ENCODE data around the gene FMN1. TPM values are rescaled to one million over a fixed set of nuclear protein-coding genes. Genes with fewer than 3 reads are reported as not detected.

The FMN1 gene
- total RNA-seq, 1 experiment from 2014 or later, result 25.8 TPM

- H3K79me2 ChIP-seq (ENCODE audit: low read depth), result no peaks in the 10 kb centered on the region
- no peak overlapping the region for H2AFZ ChIP-seq
- peaks cover 24% of the 10 kb centered on the region for H3F3A ChIP-seq (ENCODE audit: insufficient read depth, low read depth)
- no peaks in the 10 kb centered on the region for H3K9me2 ChIP-seq (ENCODE audit: insufficient read depth)
- peaks cover 6% of the 10 kb centered on the region; the same call in 1 of the 2 replicates for H3K36me3 ChIP-seq (ENCODE audit: low read depth)
- POLR2A ChIA-PET (ENCODE audit: unreplicated experiment), result interaction anchor here (0.5 kb wide), 1 partner anchor 1328 kb away, joined by 4 read pairs; no protein-coding TSS in a partner anchor
- H4K20me1 ChIP-seq (ENCODE audit: insufficient read depth), result no peaks in the 10 kb centered on the region
- H3K4me2 ChIP-seq, result no peak overlapping the region
- no peaks in the 10 kb centered on the region for H3K27me3 ChIP-seq (ENCODE audit: insufficient read depth, low read depth)
- no peak for DNase-seq
- H3K27ac ChIP-seq, result no peak overlapping the region
- no peak overlapping the region for H3K4me3 ChIP-seq
- TF ChIP-seq CTCF (conservative IDR thresholded peaks at IDR 0.05), result no peak
- TF ChIP-seq EZH2 (IDR thresholded peaks at IDR 0.05; ENCODE audit: low read depth), result no peak
- peaks cover 2% of the 10 kb centered on the region; the same call in 1 of the 2 replicates for H3K9me3 ChIP-seq (ENCODE audit: insufficient read depth, low read depth)
- H3K4me1 ChIP-seq (replicated peaks; ENCODE audit: insufficient read depth), result peaks cover 27% of the 10 kb centered on the region
- intact Hi-C loops (cut with micrococcal nuclease; ENCODE audit: unreplicated experiment), result no loop called here
- CTCF ChIA-PET, result no interaction called here
- BruUV-seq (replicated peaks), result no TSS peak
Observed at GRCh38 chr15:32859251-32859650, 335.3 kb downstream of the FMN1 start.

- no peak for TF ChIP-seq CTCF (conservative IDR thresholded peaks at IDR 0.05)
- TF ChIP-seq EZH2 (IDR thresholded peaks at IDR 0.05; ENCODE audit: low read depth), result no peak
- BruUV-seq (replicated peaks), result no TSS peak
- Histone ChIP-seq H3K27ac (peak overlapping the region; percentile 82; the same call in 1 of the 2 replicates), H3K36me3 (ENCODE audit: low read depth) (peaks cover 12% of the 10 kb centered on the region; the same call in 1 of the 2 replicates), H3F3A (ENCODE audit: insufficient read depth, low read depth) (peaks cover 24% of the 10 kb centered on the region), H3K4me3 (no peak overlapping the region), H3K9me3 (ENCODE audit: insufficient read depth, low read depth) (peaks cover 2% of the 10 kb centered on the region), H2AFZ (no peak overlapping the region), H3K79me2 (ENCODE audit: low read depth) (no peaks in the 10 kb centered on the region), H3K4me1 (replicated peaks; ENCODE audit: insufficient read depth) (peaks cover 36% of the 10 kb centered on the region), H3K4me2 (no peak overlapping the region), H3K27me3 (ENCODE audit: insufficient read depth, low read depth) (no peaks in the 10 kb centered on the region), H3K9me2 (ENCODE audit: insufficient read depth) (no peaks in the 10 kb centered on the region), H4K20me1 (ENCODE audit: insufficient read depth) (no peaks in the 10 kb centered on the region)
- intact Hi-C loops (cut with micrococcal nuclease; ENCODE audit: unreplicated experiment), result no loop called here
- CTCF ChIA-PET, result no interaction called here
- POLR2A ChIA-PET (ENCODE audit: unreplicated experiment), result no interaction called here
- no peak for DNase-seq
Observed at GRCh38 chr15:32857732-32858131, 336.8 kb downstream of the FMN1 start.

GRCh38 chr15:32856753-32857152 lies 337.8 kb downstream of the FMN1 start:
- H3K4me2 ChIP-seq, result peak overlapping the region; percentile 35
- H3K79me2 ChIP-seq (ENCODE audit: low read depth), result no peaks in the 10 kb centered on the region
- no peak for TF ChIP-seq CTCF (conservative IDR thresholded peaks at IDR 0.05)
- no peak for TF ChIP-seq EZH2 (IDR thresholded peaks at IDR 0.05; ENCODE audit: low read depth)
- CTCF ChIA-PET, result interaction anchor here (0.6 kb wide), 1 partner anchor 10 kb away, joined by 3 read pairs; no protein-coding TSS in a partner anchor
- peaks cover 24% of the 10 kb centered on the region for H3F3A ChIP-seq (ENCODE audit: insufficient read depth, low read depth)
- BruUV-seq (replicated peaks), result no TSS peak
- H3K4me3 ChIP-seq, result no peak overlapping the region
- DNase-seq, result no peak
- H3K36me3 ChIP-seq (ENCODE audit: low read depth), result peaks cover 12% of the 10 kb centered on the region; the same call in 1 of the 2 replicates
- H3K4me1 ChIP-seq (replicated peaks; ENCODE audit: insufficient read depth), result peaks cover 43% of the 10 kb centered on the region
- H3K9me3 ChIP-seq (ENCODE audit: insufficient read depth, low read depth), result peaks cover 2% of the 10 kb centered on the region
- H2AFZ ChIP-seq, result no peak overlapping the region
- intact Hi-C loops (cut with micrococcal nuclease; ENCODE audit: unreplicated experiment), result loop anchor here (1.0 kb wide), 1 partner anchor 11 kb away; no protein-coding TSS in a partner anchor
- no peaks in the 10 kb centered on the region for H3K9me2 ChIP-seq (ENCODE audit: insufficient read depth)
- no peaks in the 10 kb centered on the region for H4K20me1 ChIP-seq (ENCODE audit: insufficient read depth)
- H3K27me3 ChIP-seq (ENCODE audit: insufficient read depth, low read depth), result no peaks in the 10 kb centered on the region
- POLR2A ChIA-PET (ENCODE audit: unreplicated experiment), result no interaction called here
- H3K27ac ChIP-seq, result peak overlapping the region; percentile 82
